Amniotic epithelial cell (primary cell): ENCODE measurements around the gene HBEGF.

Source experiments
- DNase-seq: peaks from one replicate; pipeline ENCODE4 v3.0.0-alpha.2; 2010; ENCODE audit warnings: low read depth

The HBEGF gene, protein sequence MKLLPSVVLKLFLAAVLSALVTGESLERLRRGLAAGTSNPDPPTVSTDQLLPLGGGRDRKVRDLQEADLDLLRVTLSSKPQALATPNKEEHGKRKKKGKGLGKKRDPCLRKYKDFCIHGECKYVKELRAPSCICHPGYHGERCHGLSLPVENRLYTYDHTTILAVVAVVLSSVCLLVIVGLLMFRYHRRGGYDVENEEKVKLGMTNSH

GRCh38 chr5:140346348-140347221, at the start of gene HBEGF:
Gene HBEGF, minus strand, starts transcription at chr5:140346603. Its CDS starts 275 bp downstream, at chr5:140346328.
- peak; percentile 50 for DNase-seq

DNA sequence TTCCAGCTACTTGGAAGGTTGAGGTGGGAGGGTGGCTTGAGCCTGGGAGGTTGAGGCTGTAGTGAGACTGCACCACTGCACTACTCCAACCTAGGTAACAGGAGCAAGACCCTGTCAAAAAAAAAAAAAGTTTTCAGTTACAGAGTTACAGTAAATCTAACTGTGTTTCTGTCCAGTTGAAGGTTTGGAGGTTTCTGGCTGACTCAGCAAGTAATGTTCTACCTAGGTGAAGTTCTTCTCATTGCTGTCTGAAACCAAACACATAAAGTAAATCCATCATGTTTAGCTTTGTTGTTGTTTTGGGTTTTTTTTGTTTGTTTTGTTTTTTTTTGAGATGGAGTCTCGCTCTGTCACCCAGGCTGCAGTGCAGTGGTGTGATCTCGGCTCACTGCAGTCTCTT, 47.3 kb upstream of the HBEGF start:
- no peak for DNase-seq

DNA sequence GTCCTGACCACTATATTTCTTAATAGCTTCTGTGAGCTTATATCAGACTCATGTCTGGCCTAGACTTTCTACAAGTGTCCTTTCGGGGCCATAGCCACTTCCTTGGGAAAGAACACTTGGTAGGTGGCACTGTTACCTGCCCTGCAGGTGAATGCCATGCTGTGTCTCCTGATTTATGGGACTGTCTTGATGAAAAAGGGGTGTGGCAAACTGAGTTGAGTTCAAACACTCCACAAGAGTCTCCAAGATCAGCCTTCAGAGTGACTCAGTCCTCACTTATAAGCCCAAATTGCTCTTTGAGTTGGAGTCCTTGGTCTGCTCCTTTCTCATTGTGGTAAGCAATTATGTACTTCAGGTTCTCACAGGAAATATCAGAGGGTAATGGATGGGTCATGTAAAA, 45.3 kb upstream of the HBEGF start:
- DNase-seq, result no peak

DNA sequence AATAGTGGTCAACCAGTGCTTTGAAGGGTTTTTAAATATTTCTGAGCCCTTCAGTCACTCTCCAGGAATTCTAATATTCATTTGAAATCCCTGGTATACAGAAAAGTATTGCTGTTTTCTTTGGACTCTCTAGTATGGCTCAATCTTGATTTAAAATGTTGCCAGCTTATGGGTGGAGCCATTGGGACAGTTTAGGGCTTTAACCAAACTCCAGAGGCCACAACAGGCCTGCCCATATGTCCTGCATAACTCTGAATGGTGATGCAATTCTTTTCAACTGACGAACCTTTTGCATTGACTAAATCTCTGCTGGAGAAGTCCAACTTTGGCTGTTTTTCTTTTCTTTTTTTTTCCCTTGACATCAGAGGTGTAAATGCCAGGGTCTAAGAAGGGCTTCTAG, 44.9 kb upstream of the HBEGF start:
- peak; percentile 40 for DNase-seq

DNA sequence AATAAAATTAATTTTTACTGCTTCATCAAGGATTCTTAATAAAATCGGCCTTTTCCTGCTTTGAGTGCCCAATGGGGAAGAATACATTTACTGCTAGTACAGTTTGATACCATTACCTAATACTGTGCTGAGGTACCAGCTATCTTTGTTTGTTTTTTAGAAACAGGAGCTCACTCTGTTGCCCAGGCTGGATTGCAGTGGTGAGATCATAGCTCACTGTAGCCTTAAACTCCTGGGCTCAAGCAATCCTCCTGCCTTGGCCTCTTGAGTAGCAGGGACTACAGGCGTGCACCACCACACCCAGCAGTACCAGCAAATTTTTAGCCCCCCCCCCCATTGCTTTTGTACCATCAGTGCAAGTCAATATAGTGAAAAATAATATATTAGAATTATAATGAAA, 41.6 kb upstream of the HBEGF start:
- no peak for DNase-seq

- peak; percentile 52 for DNase-seq
These were observed 36.9 kb upstream of the HBEGF start for GRCh38 chr5:140383300-140383699.

- no peak for DNase-seq
These were observed 36.5 kb upstream of the HBEGF start for GRCh38 chr5:140382866-140383265.

DNA sequence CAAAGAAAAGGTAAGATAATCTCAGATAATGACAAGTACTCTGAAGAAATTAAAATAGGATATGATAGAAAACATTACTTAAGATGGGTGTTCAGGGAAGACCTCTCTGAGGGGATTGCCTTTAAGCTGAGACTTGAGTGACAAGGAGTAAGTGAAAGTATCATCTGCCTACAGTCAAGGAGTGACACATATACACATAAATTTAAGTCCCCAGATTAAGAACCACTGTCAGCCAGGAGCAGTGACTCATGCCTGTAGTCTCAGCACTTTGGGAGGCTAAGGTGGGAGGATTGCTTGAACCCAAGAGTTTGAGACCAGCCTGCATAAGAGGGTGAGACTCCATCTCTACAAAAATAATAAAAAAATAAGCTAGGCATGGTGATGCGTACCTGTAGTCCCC, 35.6 kb upstream of the HBEGF start:
- no peak for DNase-seq

DNA sequence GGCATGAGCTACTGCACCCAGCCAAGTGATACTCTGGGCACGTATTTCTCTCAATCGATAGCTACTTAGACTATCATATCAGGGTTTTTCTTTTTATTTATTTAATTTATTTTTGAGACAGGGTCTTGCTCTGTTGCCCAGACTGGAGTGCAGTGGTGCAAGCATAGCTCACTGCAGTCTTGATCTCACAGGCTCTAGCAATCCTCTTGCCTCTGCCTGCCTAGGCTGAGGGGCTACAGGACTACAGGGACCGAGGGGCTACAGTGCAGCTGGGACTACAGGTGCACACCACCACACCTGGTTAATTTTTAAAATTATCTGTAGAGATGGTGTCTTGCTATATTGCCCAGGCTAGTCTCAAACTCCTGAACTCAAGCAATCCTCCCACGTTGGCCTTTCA, 34.9 kb upstream of the HBEGF start:
- DNase-seq, result no peak

DNA sequence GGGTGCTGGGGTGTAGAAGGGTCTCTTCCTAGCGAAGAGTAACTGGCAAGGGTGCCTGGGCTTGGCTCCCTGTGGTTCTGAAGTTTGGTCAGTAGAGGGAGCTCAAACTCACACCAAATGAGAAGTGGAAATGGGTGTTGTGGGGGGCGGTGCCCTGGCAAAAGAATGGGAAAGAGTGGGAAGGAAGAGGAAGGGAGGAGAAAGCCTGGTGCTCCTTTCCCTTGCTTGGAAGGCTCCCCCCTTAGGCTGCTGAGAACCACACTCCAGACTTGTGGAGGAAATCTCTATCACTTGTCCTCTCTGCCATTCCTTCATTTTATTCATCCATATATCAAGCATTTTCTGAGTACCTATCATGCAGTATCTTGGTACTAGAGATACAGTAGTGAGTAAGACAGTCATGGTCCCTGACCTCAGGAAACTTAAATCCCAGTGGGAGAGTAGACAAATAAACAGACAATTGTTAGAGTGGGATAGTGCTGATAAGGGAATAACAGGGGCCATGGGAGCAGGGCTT, 26.6 kb upstream of the HBEGF start:
- peak; percentile 67 for DNase-seq

GRCh38 chr5:140371356-140372151, 25.2 kb upstream of the HBEGF start:
- DNase-seq, result no peak

- no peak for DNase-seq
These were observed 21.0 kb upstream of the HBEGF start for GRCh38 chr5:140367256-140368013.

- DNase-seq, result no peak
These were observed 20.3 kb upstream of the HBEGF start for GRCh38 chr5:140366589-140367255.

- DNase-seq, result no peak
These were observed 19.5 kb upstream of the HBEGF start for GRCh38 chr5:140365941-140366340.

DNA sequence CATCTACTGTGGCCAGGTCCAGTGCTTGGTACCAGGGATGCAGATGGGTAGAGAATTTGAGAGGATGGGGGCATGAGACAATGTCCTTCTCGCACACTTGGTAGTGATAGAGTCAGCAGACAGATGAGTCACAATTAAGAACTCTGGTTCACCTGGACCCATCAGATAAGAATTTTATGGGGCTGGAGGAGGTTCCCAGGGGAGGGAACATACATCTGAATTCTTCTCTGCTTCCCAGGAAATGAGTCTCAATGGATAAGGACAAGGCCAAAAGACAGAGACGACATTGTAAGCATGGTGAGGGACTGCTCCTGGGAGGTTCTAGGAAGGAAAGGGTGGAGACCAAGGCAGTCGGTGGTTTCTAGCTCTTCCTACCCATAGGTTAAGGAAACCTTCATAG, 18.9 kb upstream of the HBEGF start:
- no peak for DNase-seq

DNA sequence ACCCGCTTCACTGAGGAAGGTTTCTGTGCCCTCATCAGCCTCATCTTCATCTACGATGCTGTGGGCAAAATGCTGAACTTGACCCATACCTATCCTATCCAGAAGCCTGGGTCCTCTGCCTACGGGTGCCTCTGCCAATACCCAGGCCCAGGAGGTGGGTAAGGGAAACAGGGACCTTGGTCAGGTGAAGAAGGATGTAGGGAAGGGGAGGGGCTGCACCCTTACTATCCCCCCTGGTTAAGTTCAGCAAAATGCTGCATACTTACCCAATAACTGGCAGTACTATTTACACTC, 18.0 kb upstream of the HBEGF start:
- no peak for DNase-seq

DNA sequence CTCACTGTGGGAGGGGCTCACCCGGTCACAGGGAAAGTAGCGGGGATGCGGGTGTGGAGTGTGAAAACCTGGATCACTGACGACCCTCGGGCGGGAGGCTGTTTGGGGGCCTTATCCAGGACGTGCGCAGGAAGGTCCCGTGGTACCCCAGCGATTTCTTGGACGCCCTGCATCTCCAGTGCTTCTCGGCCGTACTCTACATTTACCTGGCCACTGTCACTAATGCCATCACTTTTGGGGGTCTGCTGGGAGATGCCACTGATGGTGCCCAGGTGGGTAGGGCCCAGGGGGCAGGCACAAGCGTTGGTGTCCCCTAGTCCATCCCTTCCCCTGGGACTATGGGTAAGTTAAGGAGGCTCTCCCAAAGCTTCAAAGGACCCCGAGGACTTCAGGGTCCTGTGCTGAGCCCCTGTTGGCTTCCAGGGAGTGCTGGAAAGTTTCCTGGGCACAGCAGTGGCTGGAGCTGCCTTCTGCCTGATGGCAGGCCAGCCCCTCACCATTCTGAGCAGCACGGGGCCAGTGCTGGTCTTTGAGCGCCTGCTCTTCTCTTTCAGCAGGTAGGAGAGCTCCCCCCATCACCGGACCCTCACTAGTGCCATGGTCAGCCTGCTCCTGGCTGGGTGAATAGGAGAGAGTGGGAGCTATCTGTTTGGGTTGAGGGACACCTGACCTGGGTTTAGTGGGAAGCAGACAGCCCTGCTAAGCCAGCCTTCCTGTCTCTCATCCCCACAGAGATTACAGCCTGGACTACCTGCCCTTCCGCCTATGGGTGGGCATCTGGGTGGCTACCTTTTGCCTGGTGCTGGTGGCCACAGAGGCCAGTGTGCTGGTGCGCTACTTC, 17.4 kb upstream of the HBEGF start:
- DNase-seq, result no peak

GRCh38 chr5:140362875-140363630, 16.6 kb upstream of the HBEGF start:
- DNase-seq, result peak; percentile 43

GRCh38 chr5:140362311-140362710, 15.9 kb upstream of the HBEGF start:
- no peak for DNase-seq

DNA sequence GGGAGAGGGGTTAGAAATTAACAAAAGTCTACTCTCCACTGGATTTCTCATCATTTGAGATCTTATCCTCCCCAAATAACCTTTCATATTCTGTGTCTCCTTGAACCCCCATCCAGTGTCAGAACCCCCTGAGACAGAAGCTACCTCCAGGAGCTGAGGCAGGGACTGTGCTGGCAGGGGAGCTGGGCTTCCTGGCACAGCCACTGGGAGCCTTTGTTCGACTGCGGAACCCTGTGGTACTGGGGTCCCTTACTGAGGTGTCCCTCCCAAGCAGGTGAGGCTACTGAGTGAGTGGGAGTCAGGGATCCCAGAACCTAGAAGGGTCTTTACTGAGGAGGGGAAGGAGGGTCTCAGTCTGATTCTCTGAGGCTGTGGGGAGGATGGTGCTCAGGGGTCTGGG, 15.5 kb upstream of the HBEGF start:
- DNase-seq, result no peak
